GM12878 (cell line): Measurements from ENCODE around the gene ATP6V0A4. TPM values are rescaled to one million over a fixed set of nuclear protein-coding genes. Genes with fewer than 3 reads are reported as not detected.

Source experiments
- ATAC-seq: fragments of 200-7000 bp; cut with Tn5 transposase; 3 replicates; pipeline ENCODE4 v1.9.1; 2020; ENCODE audit warnings: mild to moderate bottlenecking, moderate library complexity
- BruUV-seq: library from RNA; stranded (reverse); fragments of 400-500 nt; replicated peaks from 2 replicates; lab custom pipeline; 2021; lab: Mats Ljungman, UMichigan
- CTCF ChIA-PET: fragments of 300-600 bp; sonication (Branson Sonifier 250); formaldehyde crosslinking; extraction: SDS; loops from one replicate; lab custom pipeline; 2021; ENCODE audit warnings: inconsistent platforms; lab: Yijun Ruan, JAX
- POLR2A ChIA-PET: fragments of 350-600 bp; formaldehyde crosslinking; extraction: SDS; loops from one replicate; lab custom pipeline; 2021; ENCODE audit warnings: inconsistent platforms; lab: Charles Lee
- RAD21 ChIA-PET: fragments of 300-600 bp; sonication (Branson Sonifier 250); formaldehyde crosslinking; loops from one replicate; lab custom pipeline; 2023; ENCODE audit warnings: antibody characterized with exemption; ENCODE audit not compliant: unreplicated experiment; lab: Charles Lee
- SMC1A ChIA-PET: fragments of 300-600 bp; sonication (Branson Sonifier 250); formaldehyde crosslinking; loops from one replicate; lab custom pipeline; 2023; ENCODE audit not compliant: unreplicated experiment, uncharacterized antibody; lab: Charles Lee
- DNase-seq: peaks from one replicate; pipeline ENCODE4 v3.0.0-alpha.2; 2011; ENCODE audit warnings: low read depth, low spot score
- FAIRE-seq: peaks from 3 replicates; lab custom pipeline; 2011; peaks lifted over from hg19 to GRCh38; lab: Jason Lieb, UNC
- H2AFZ ChIP-seq: 2 replicates; pipeline ENCODE4 v1.6.0; 2011; ENCODE audit warnings: low read depth, low read length, control low read depth; ENCODE audit not compliant: control insufficient read depth
- H3K27ac ChIP-seq: 2 replicates; pipeline ENCODE4 v1.5.1; 2011; ENCODE audit warnings: control low read depth; ENCODE audit not compliant: control insufficient read depth, insufficient read depth
- H3K27me3 ChIP-seq, 2 experiments: replicated peaks in 1 of 2; 2 replicates each; pipeline versions ENCODE4 v1.6.0 to v1.6.1; 2011; ENCODE audit warnings: low read length in 1 of 2; ENCODE audit not compliant: control insufficient read depth in 2 of 2, insufficient read depth in 2 of 2
- H3K36me3 ChIP-seq, 2 experiments: 2 replicates each; pipeline ENCODE4 v1.5.1; 2011; ENCODE audit warnings: low read length in 1 of 2; ENCODE audit not compliant: control insufficient read depth in 2 of 2, insufficient read depth in 2 of 2
- H3K4me1 ChIP-seq: 2 replicates; pipeline ENCODE4 v1.6.1; 2011; ENCODE audit warnings: mild to moderate bottlenecking, low read length, moderate library complexity, mixed read lengths; ENCODE audit not compliant: control insufficient read depth, insufficient read depth
- H3K4me2 ChIP-seq: 2 replicates; pipeline ENCODE4 v1.6.0; 2011; ENCODE audit warnings: control low read depth; ENCODE audit not compliant: control insufficient read depth, insufficient read depth
- H3K4me3 ChIP-seq: fragments of 200-600 bp; sonication (generic); 2 replicates; pipeline ENCODE4 v1.5.1; 2016
- H3K79me2 ChIP-seq: 2 replicates; pipeline ENCODE4 v1.6.0; 2011; ENCODE audit warnings: low read length; ENCODE audit not compliant: control insufficient read depth, insufficient read depth
- H3K9ac ChIP-seq: 2 replicates; pipeline ENCODE4 v1.8.0; 2011; ENCODE audit warnings: low read length, control low read depth, mixed read lengths; ENCODE audit not compliant: control insufficient read depth, insufficient read depth
- H3K9me3 ChIP-seq: replicated peaks from 3 replicates; pipeline ENCODE4 v1.5.1; 2011; ENCODE audit warnings: mild to moderate bottlenecking, low read length; ENCODE audit not compliant: control insufficient read depth, insufficient read depth
- H4K20me1 ChIP-seq: 2 replicates; pipeline ENCODE4 v1.6.0; 2011; ENCODE audit not compliant: control insufficient read depth, insufficient read depth
- CEBPB ChIP-seq, 2 experiments: fragments of 150-350 bp in 1 of 2; IDR thresholded peaks; 2 replicates each; pipeline ENCODE4 v1.6.1; 2012 to 2014; ENCODE audit warnings: low read depth in 2 of 2, low read length in 2 of 2, borderline replicate concordance in 1 of 2, inconsistent platforms in 1 of 2
- CTCF ChIP-seq, 3 experiments: IDR thresholded peaks in 2 of 3; conservative IDR thresholded peaks in 1 of 3; 2 replicates each; pipeline ENCODE4 v1.5.1; 2011; ENCODE audit warnings: low read depth in 3 of 3, low read length in 3 of 3, mild to moderate bottlenecking in 3 of 3, control low read depth in 2 of 3, moderate library complexity in 2 of 3, inconsistent platforms in 1 of 3, mixed read lengths in 1 of 3; ENCODE audit not compliant: control insufficient read depth in 2 of 3, insufficient read depth in 1 of 3; ENCODE audit errors: extremely low read depth in 1 of 3
- EZH2 ChIP-seq: IDR thresholded peaks from 2 replicates; pipeline ENCODE4 v1.6.1; 2012; ENCODE audit warnings: low read depth, mild to moderate bottlenecking, control low read depth, inconsistent platforms, low read length, borderline replicate concordance; ENCODE audit not compliant: control insufficient read depth
- GABPA ChIP-seq: IDR thresholded peaks from 2 replicates; pipeline ENCODE4 v1.6.1; 2014; ENCODE audit warnings: antibody characterized with exemption, low read depth, mild to moderate bottlenecking, inconsistent platforms
- HCFC1 ChIP-seq: fragments of 150-350 bp; IDR thresholded peaks from 2 replicates; pipeline ENCODE4 v1.6.1; 2014; ENCODE audit warnings: low read length
- PAX8 ChIP-seq: fragments of 450-650 bp; IDR thresholded peaks from 2 replicates; pipeline ENCODE4 v1.6.1; 2017; ENCODE audit warnings: mild to moderate bottlenecking, moderate library complexity
- POLR2A ChIP-seq: IDR thresholded peaks from 2 replicates; pipeline ENCODE4 v1.6.1; 2011; ENCODE audit warnings: low read depth, mild to moderate bottlenecking, low read length
- SIN3A ChIP-seq: IDR thresholded peaks from 2 replicates; pipeline ENCODE4 v1.6.1; 2012; ENCODE audit warnings: low read depth, low read length, improper control_type of control experiment
- ZBTB11 ChIP-seq: fragments of 450-650 bp; formaldehyde crosslinking; IDR thresholded peaks from 2 replicates; pipeline ENCODE4 v1.5.0; 2022; ENCODE audit warnings: mild to moderate bottlenecking, missing genetic modification characterization
- ZNF592 ChIP-seq: fragments of 450-650 bp; IDR thresholded peaks from 2 replicates; pipeline ENCODE4 v1.6.1; 2017; ENCODE audit warnings: mild to moderate bottlenecking, moderate library complexity
- WGBS: methylation state at CpG from one replicate; pipeline ENCODE4 v1.1.6; 2016; ENCODE audit warnings: low lambda C conversion rate; ENCODE audit not compliant: insufficient replicate concordance, insufficient coverage; ENCODE audit errors: missing lambda C conversion rate; 5-methylcytosine and 5-hydroxymethylcytosine counted together
- in situ Hi-C: fragments of 300-500 bp; cut with MboI; formaldehyde crosslinking; loops from 9 replicates; pipeline ENCODE4 v1.14.3; 2018; ENCODE audit warnings: mixed read lengths
- intact Hi-C: fragments of 100-400 bp; cut with micrococcal nuclease; formaldehyde crosslinking; loops from one replicate; pipeline ENCODE4 v1.14.2; 2022; ENCODE audit not compliant: unreplicated experiment
- polyA plus RNA-seq, 11 experiments: library from polyadenylated mRNA; depleted of rRNA in 4 of 11; unstranded in 6 of 11; stranded (reverse) in 5 of 11; fragments of >200 nt; fragmentation: Nextera tagmentation in 4 of 11; fragmentation: Illumina TruSeq in 1 of 11; extraction: Ambion mirVana in 4 of 11; extraction: Trizol in 1 of 11; gene quantifications; 1 replicate in 1 of 11; 2 replicates in 10 of 11; pipeline versions ENCODE4 v1.2.1 to v1.2.3, GENCODE V29; 2011 to 2016; ENCODE audit warnings: inconsistent platforms in 2 of 11, missing spikeins in 2 of 11, low read depth in 1 of 11
- total RNA-seq, 4 experiments: library from RNA; depleted of rRNA in 3 of 4; stranded (reverse); fragments of >200 nt in 3 of 4; fragmentation: Illumina TruSeq in 1 of 4; extraction: Trizol in 1 of 4; gene quantifications; 2 replicates each; pipeline versions ENCODE4 v1.2.1 to v1.2.3, GENCODE V29; 2013 to 2021

ATP6V0A4 gene
- total and polyA plus RNA-seq, 10 of the 15 experiments (the other 5 are each of a cell fraction or from before 2014, with no cell fraction given): not detected

- no peak for FAIRE-seq
- CTCF ChIA-PET: interaction anchor here (1.2 to 1.5 kb wide), 2 partner anchors 12 to 24 kb away, joined by 3 to 5 read pairs; no protein-coding TSS in a partner anchor
- no peak for TF ChIP-seq CTCF (IDR thresholded peaks at IDR 0.05 in 2 of 3, conservative IDR thresholded peaks at IDR 0.05 in 1 of 3; ENCODE audit: control insufficient read depth in 2 of 3, extremely low read depth in 1 of 3, insufficient read depth in 1 of 3, low read depth in 3 of 3, low read length in 3 of 3)
- no peak for TF ChIP-seq CEBPB (IDR thresholded peaks at IDR 0.05; ENCODE audit: borderline replicate concordance in 1 of 2, low read depth in 2 of 2, low read length in 2 of 2)
- TF ChIP-seq HCFC1: no peak
- no peak for TF ChIP-seq POLR2A
- no peak for TF ChIP-seq EZH2
- no peak for TF ChIP-seq PAX8
- TF ChIP-seq GABPA: no peak
- no peak for TF ChIP-seq ZNF592
- no peak for TF ChIP-seq ZBTB11 (CRISPR knock-in tag)
- no peak for TF ChIP-seq SIN3A
Observed at GRCh38 chr7:138716889-138717288, 81.1 kb downstream of the ATP6V0A4 start.

More at GRCh38 chr7:138716889-138717288, 81.1 kb downstream of the ATP6V0A4 start:
- H3K9me3 ChIP-seq: no peaks in the 10 kb centered on the region
- H3K79me2 ChIP-seq: no peaks in the 10 kb centered on the region
- no peaks in the 10 kb centered on the region for H4K20me1 ChIP-seq
- no peaks in the 10 kb centered on the region for H3K4me1 ChIP-seq
- no peak overlapping the region for H3K4me3 ChIP-seq
- WGBS: 60% methylated on average over 7 of the region's 7 CpGs
- ATAC-seq: no peak
- in situ Hi-C loops: no loop called here
- POLR2A ChIA-PET: no interaction called here
- intact Hi-C loops: no loop called here
- no peak overlapping the region for H3K27ac ChIP-seq
- no peak for DNase-seq
- no peak overlapping the region for H2AFZ ChIP-seq
- H3K27me3 ChIP-seq: no peaks in the 10 kb centered on the region; a peak in 1 of 4 replicates
- RAD21 ChIA-PET: no interaction called here
- SMC1A ChIA-PET: interaction anchor here (1.0 kb wide), 1 partner anchor 16 kb away, joined by 4 read pairs; no protein-coding TSS in a partner anchor
- no TSS peak for BruUV-seq
- H3K36me3 ChIP-seq: no peaks in the 10 kb centered on the region
- no peak overlapping the region for H3K4me2 ChIP-seq
- no peak overlapping the region for H3K9ac ChIP-seq
